Measurements from ENCODE around the gene AGPAT2. TPM values are rescaled to one million over a fixed set of nuclear protein-coding genes. Genes with fewer than 3 reads are reported as not detected.

AGPAT2 gene
- total RNA-seq, 6 donors from 2014 or later, result 70.2 to 242 (median 140) TPM

GRCh38 chr9:136657974-136658848 lies 29.0 kb downstream of the AGPAT2 start:
- DNase-seq (peak in 1 of 2 donors; percentile 80), ATAC-seq (ENCODE audit: low FRiP score in 2 of 2) (no peak)
- peak overlapping the region; percentile 29 to 64 (median 56) for H3K4me3 ChIP-seq
- H3K36me3 ChIP-seq, result no peaks in the 10 kb centered on the region
- peaks cover 0 to 27% (median 9%) of the 10 kb centered on the region in 4 donors for H3K27me3 ChIP-seq
- H3K9me3 ChIP-seq, result no peaks in the 10 kb centered on the region
- 17 to 36% methylated on average over 17 to 31 of the region's 31 CpGs for WGBS, 2 donors
- H3K27ac ChIP-seq, result peak overlapping the region; percentile 91 to 96 (median 92)
- TF ChIP-seq, protein P1, sequence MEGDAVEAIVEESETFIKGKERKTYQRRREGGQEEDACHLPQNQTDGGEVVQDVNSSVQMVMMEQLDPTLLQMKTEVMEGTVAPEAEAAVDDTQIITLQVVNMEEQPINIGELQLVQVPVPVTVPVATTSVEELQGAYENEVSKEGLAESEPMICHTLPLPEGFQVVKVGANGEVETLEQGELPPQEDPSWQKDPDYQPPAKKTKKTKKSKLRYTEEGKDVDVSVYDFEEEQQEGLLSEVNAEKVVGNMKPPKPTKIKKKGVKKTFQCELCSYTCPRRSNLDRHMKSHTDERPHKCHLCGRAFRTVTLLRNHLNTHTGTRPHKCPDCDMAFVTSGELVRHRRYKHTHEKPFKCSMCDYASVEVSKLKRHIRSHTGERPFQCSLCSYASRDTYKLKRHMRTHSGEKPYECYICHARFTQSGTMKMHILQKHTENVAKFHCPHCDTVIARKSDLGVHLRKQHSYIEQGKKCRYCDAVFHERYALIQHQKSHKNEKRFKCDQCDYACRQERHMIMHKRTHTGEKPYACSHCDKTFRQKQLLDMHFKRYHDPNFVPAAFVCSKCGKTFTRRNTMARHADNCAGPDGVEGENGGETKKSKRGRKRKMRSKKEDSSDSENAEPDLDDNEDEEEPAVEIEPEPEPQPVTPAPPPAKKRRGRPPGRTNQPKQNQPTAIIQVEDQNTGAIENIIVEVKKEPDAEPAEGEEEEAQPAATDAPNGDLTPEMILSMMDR (IDR thresholded peaks at IDR 0.05), result no peak
- no peak for TF ChIP-seq POLR2A (IDR thresholded peaks at IDR 0.05)
- no peak for TF ChIP-seq EP300 (IDR thresholded peaks at IDR 0.05)
- no peak for TF ChIP-seq POLR2AphosphoS5 (IDR thresholded peaks at IDR 0.05)
- peaks cover 19 to 49% (median 35%) of the 10 kb centered on the region in 4 donors for H3K4me1 ChIP-seq

DNA sequence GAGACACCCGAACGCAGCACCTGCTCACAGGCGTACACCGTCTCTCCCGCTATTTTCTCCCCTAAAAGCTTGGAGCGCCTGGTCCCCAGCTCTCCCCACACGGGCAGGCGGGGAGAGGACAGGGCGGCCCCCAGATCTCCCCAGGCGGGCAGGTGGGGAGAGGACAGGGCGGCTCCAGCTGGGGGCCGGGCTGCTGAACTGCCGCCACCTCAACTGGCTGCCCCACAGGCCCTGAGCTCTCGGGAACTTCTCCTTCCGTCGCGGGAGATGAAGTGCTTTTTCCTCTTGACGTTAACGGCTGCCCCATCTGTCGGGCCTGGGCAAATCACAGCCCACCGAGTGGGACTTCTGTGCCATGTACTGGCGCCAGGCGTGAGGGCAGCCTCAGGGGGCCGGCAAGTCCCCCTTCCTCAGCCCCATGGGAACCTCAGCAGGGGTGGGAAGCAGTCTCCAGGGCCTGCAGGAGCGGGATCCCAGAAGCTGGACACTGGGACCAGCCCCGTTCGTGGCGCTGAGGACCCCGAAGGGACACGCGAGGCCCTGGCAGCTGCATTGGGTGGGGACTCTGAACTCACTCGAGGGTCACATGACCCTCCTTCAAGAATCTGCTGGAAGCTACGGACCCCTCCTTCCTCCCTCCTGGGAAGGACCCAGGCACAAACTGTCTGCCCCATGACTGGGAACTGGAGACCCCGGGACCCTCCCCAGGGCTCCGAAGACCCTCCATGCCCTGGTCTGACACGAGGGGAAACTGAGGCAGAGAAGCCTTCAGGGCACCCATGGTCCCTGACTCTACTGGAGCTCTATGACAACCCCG lies 30.3 kb downstream of the AGPAT2 start:
- DNase-seq (peak in 1 of 2 donors; percentile 73), ATAC-seq (ENCODE audit: low FRiP score in 2 of 2) (peak in 1 of 2 donors; percentile 15)
- Histone ChIP-seq H3K36me3 (no peaks in the 10 kb centered on the region), H3K4me3 (peak overlapping the region; percentile 22 to 64 (median 56)), H3K9me3 (no peaks in the 10 kb centered on the region), H3K27me3 (peaks cover 0 to 24% (median 6%) of the 10 kb centered on the region in 4 donors), H3K4me1 (peaks cover 19 to 51% (median 36%) of the 10 kb centered on the region in 4 donors), H3K27ac (peak overlapping the region; percentile 91 to 96 (median 92))
- TF ChIP-seq POLR2AphosphoS5 (IDR thresholded peaks at IDR 0.05) (peak in 1 of 2 donors; percentile 9), EP300 (IDR thresholded peaks at IDR 0.05) (no peak)
- WGBS, 2 donors, result 35 to 49% methylated on average over 12 to 34 of the region's 37 CpGs

GRCh38 chr9:136656183-136656738 lies 31.0 kb downstream of the AGPAT2 start:
- TF ChIP-seq, protein P1 (IDR thresholded peaks at IDR 0.05), result no peak
- no peak for TF ChIP-seq POLR2A (IDR thresholded peaks at IDR 0.05)
- TF ChIP-seq EP300 (IDR thresholded peaks at IDR 0.05), result no peak
- no peak for TF ChIP-seq POLR2AphosphoS5 (IDR thresholded peaks at IDR 0.05)
- no peak for DNase-seq
- Histone ChIP-seq H3K27me3 (peaks cover 0 to 24% (median 6%) of the 10 kb centered on the region in 4 donors), H3K27ac (peak overlapping the region; percentile 91 to 96 (median 92)), H3K36me3 (no peaks in the 10 kb centered on the region), H3K9me3 (no peaks in the 10 kb centered on the region), H3K4me1 (peaks cover 19 to 51% (median 34%) of the 10 kb centered on the region in 4 donors), H3K4me3 (peak overlapping the region; percentile 22 to 64 (median 56))
- WGBS, 2 donors, result 30 to 40% methylated on average over 6 to 11 of the region's 11 CpGs
- no peak for ATAC-seq (ENCODE audit: low FRiP score in 2 of 2)

GRCh38 chr9:136655536-136656182 lies 31.6 kb downstream of the AGPAT2 start:
- TF ChIP-seq, protein P1 (IDR thresholded peaks at IDR 0.05), result no peak
- TF ChIP-seq POLR2A (IDR thresholded peaks at IDR 0.05) (peak in 2 of 4 donors; percentile 27 to 36), POLR2AphosphoS5 (IDR thresholded peaks at IDR 0.05) (peak; percentile 85 to 88), EP300 (IDR thresholded peaks at IDR 0.05) (peak; percentile 76 to 97 (median 92))
- peaks cover 0 to 24% (median 6%) of the 10 kb centered on the region in 4 donors for H3K27me3 ChIP-seq
- H3K4me1 ChIP-seq, result peaks cover 19 to 46% (median 33%) of the 10 kb centered on the region in 4 donors
- 27 to 28% methylated on average over 10 to 18 of the region's 18 CpGs for whole genome bisulfite sequencing, 2 donors
- no peaks in the 10 kb centered on the region for H3K9me3 ChIP-seq
- peak overlapping the region in 1 of 4 donors; percentile 64 for H3K4me3 ChIP-seq
- H3K36me3 ChIP-seq, result no peaks in the 10 kb centered on the region
- peak overlapping the region; percentile 91 to 96 (median 92) for H3K27ac ChIP-seq
- ATAC-seq (ENCODE audit: low FRiP score in 2 of 2), result peak in 1 of 2 donors; percentile 29
- peak; percentile 40 to 62 for DNase-seq
